GM12892 (cell line): Measurements from ENCODE around the gene KBTBD7.

Experiments
- POLR2A ChIP-seq: IDR thresholded peaks from 2 replicates; pipeline ENCODE4 v1.6.1; 2011; ENCODE audit warnings: low read depth, low read length, control low read depth
- POLR2AphosphoS5 ChIP-seq: IDR thresholded peaks from 2 replicates; pipeline ENCODE4 v1.6.1; 2011; ENCODE audit warnings: low read depth, low read length, control low read depth
- TAF1 ChIP-seq: IDR thresholded peaks from 2 replicates; pipeline ENCODE4 v1.6.1; 2011; ENCODE audit warnings: low read depth, mild to moderate bottlenecking, control low read depth, low read length, borderline replicate concordance

- no peak for TF ChIP-seq POLR2A
- no peak for TF ChIP-seq POLR2AphosphoS5
- TF ChIP-seq TAF1: no peak
Measured at GRCh38 chr13:41222259-41222852, 28.0 kb upstream of the KBTBD7 start.
